Fibroblast of peridontal ligament (primary cell): ENCODE data around the gene CD8B.
A peak's percentile ranks its signal among the peaks of the same experiment; 100 is the strongest.
"Not testable (repeated sequence)": the region's sequence is repeated elsewhere in the genome, so short reads cannot be mapped to it uniquely, and the experiment has no call there.

Experiments used
- DNase-seq: peaks from one replicate; pipeline ENCODE4 v3.0.0-alpha.2; 2010; ENCODE audit errors: extremely low read depth

Gene CD8B

GRCh38 chr2:86861628-86862379, at the start of gene CD8B:
Gene CD8B, minus strand, starts transcription at chr2:86861886. Its CDS starts 21 bp downstream, at chr2:86861865.
- not testable (repeated sequence) for DNase-seq

- not testable (repeated sequence) for DNase-seq
These were observed 44.2 kb upstream of the CD8B start for GRCh38 chr2:86905868-86906267.

- peak; percentile 15 for DNase-seq
These were observed 39.0 kb upstream of the CD8B start for GRCh38 chr2:86900687-86901086.

- DNase-seq, result not testable (repeated sequence)
These were observed 24.3 kb upstream of the CD8B start for GRCh38 chr2:86886026-86886425.

GRCh38 chr2:86882865-86883264, 21.2 kb upstream of the CD8B start:
- DNase-seq, result not testable (repeated sequence)

GRCh38 chr2:86882118-86882665, 20.5 kb upstream of the CD8B start:
- not testable (repeated sequence) for DNase-seq

- DNase-seq, result not testable (repeated sequence)
These were observed 17.3 kb upstream of the CD8B start for GRCh38 chr2:86878986-86879385.

- not testable (repeated sequence) for DNase-seq
These were observed 9.3 kb upstream of the CD8B start for GRCh38 chr2:86870941-86871340.

- not testable (repeated sequence) for DNase-seq
These were observed 7.3 kb upstream of the CD8B start for GRCh38 chr2:86868895-86869468.

- not testable (repeated sequence) for DNase-seq
These were observed 656 bp upstream of the CD8B start for GRCh38 chr2:86862380-86862703.

- not testable (repeated sequence) for DNase-seq
These were observed 511 bp downstream of the CD8B start for GRCh38 chr2:86861175-86861574.

- not testable (repeated sequence) for DNase-seq
These were observed 1.1 kb downstream of the CD8B start for GRCh38 chr2:86860573-86860972.

- DNase-seq, result not testable (repeated sequence)
These were observed 4.0 kb downstream of the CD8B start for GRCh38 chr2:86857688-86858087.

GRCh38 chr2:86856498-86856897, 5.2 kb downstream of the CD8B start:
- DNase-seq, result not testable (repeated sequence)

- DNase-seq, result peak; percentile 49
These were observed 5.7 kb downstream of the CD8B start for GRCh38 chr2:86855981-86856380.

- DNase-seq, result not testable (repeated sequence)
These were observed 10.1 kb downstream of the CD8B start for GRCh38 chr2:86851581-86851980.

- DNase-seq, result not testable (repeated sequence)
These were observed 19.0 kb downstream of the CD8B start for GRCh38 chr2:86842607-86843234.

- not testable (repeated sequence) for DNase-seq
These were observed 20.4 kb downstream of the CD8B start for GRCh38 chr2:86841330-86841729.

GRCh38 chr2:86839871-86840548, 21.7 kb downstream of the CD8B start:
- not testable (repeated sequence) for DNase-seq

GRCh38 chr2:86839455-86839854, 22.2 kb downstream of the CD8B start:
- not testable (repeated sequence) for DNase-seq

- DNase-seq, result not testable (repeated sequence)
These were observed 24.0 kb downstream of the CD8B start for GRCh38 chr2:86837714-86838113.
